DND-41 (cell line): ENCODE results near the gene STAG1.

Experiments
- CTCF ChIP-seq: IDR thresholded peaks from 2 replicates; pipeline ENCODE4 v1.5.1; 2012; ENCODE audit warnings: borderline replicate concordance, low read length, moderate library complexity, mild to moderate bottlenecking; ENCODE audit not compliant: poor library complexity, severe bottlenecking; ENCODE audit errors: extremely low read depth
- EZH2 ChIP-seq: IDR thresholded peaks from 3 replicates; pipeline ENCODE4 v1.6.1; 2012; ENCODE audit warnings: borderline replicate concordance, low read depth, mild to moderate bottlenecking, moderate library complexity, low read length, inconsistent platforms; ENCODE audit not compliant: severe bottlenecking

- TF ChIP-seq CTCF (no peak), EZH2 (no peak)
These were observed 296.0 kb downstream of the STAG1 start for GRCh38 chr3:136456196-136456595.
